Caco-2 (cell line): Measurements from ENCODE around the gene MYO7B. TPM values are rescaled to one million over a fixed set of nuclear protein-coding genes. Genes with fewer than 3 reads are reported as not detected.
A peak's percentile ranks its signal among the peaks of the same experiment; 100 is the strongest.

ENCODE experiments used
- BruUV-seq: library from RNA; stranded (reverse); fragments of 400-500 nt; replicated peaks from 2 replicates; lab custom pipeline; 2021; lab: Mats Ljungman, UMichigan
- CTCF ChIA-PET: fragments of 300-600 bp; sonication (Branson Sonifier 250); formaldehyde crosslinking; loops from one replicate; lab custom pipeline; 2022; ENCODE audit warnings: antibody characterized with exemption; lab: Charles Lee
- POLR2A ChIA-PET: fragments of 300-600 bp; sonication (Branson Sonifier 250); formaldehyde crosslinking; loops from one replicate; lab custom pipeline; 2022; ENCODE audit warnings: antibody characterized with exemption; lab: Charles Lee
- DNase-seq, 2 experiments: peaks; one replicate each; pipeline versions ENCODE4 v3.0.0 to v3.0.0-alpha.2; 2020 to 2022
- H3K27me3 ChIP-seq: replicated peaks from 2 replicates; pipeline ENCODE4 v1.6.0; 2011; ENCODE audit warnings: low read length; ENCODE audit not compliant: control insufficient read depth, insufficient read depth
- H3K36me3 ChIP-seq: 2 replicates; pipeline ENCODE4 v1.5.1; 2011; ENCODE audit warnings: low read length; ENCODE audit not compliant: control insufficient read depth, insufficient read depth
- H3K4me1 ChIP-seq: fragments of 250-450 bp; sonication (Bioruptor Pico); 2 replicates; pipeline ENCODE4 v1.5.1; 2020; ENCODE audit warnings: mild to moderate bottlenecking
- H3K4me3 ChIP-seq: 2 replicates; pipeline ENCODE4 v1.5.1; 2011; ENCODE audit warnings: low read depth, mild to moderate bottlenecking, control low read depth, low read length
- H3K9me3 ChIP-seq: fragments of 250-450 bp; sonication (Bioruptor Pico); 2 replicates; pipeline ENCODE4 v1.5.1; 2020; ENCODE audit warnings: mild to moderate bottlenecking, moderate library complexity
- H3K27ac Mint-ChIP-seq: one replicate; pipeline ENCODE4 v1.8.0; 2022; ENCODE audit warnings: mixed read lengths; ENCODE audit not compliant: unreplicated experiment
- H3K27me3 Mint-ChIP-seq: one replicate; pipeline ENCODE4 v1.8.0; 2022; ENCODE audit warnings: mixed read lengths; ENCODE audit not compliant: insufficient read depth, unreplicated experiment
- H3K36me3 Mint-ChIP-seq: one replicate; pipeline ENCODE4 v1.8.0; 2022; ENCODE audit warnings: mild to moderate bottlenecking, mixed read lengths; ENCODE audit not compliant: insufficient read depth, unreplicated experiment
- H3K4me1 Mint-ChIP-seq: one replicate; pipeline ENCODE4 v1.8.0; 2022; ENCODE audit warnings: low read depth, mixed read lengths; ENCODE audit not compliant: unreplicated experiment
- H3K4me3 Mint-ChIP-seq: one replicate; pipeline ENCODE4 v1.8.0; 2022; ENCODE audit warnings: mild to moderate bottlenecking, moderate library complexity, mixed read lengths; ENCODE audit not compliant: unreplicated experiment
- H3K9me3 Mint-ChIP-seq: one replicate; pipeline ENCODE4 v1.8.0; 2022; ENCODE audit warnings: mixed read lengths; ENCODE audit not compliant: unreplicated experiment
- intact Hi-C: fragments of 100-400 bp; cut with micrococcal nuclease; formaldehyde crosslinking; loops from one replicate; pipeline ENCODE4 v1.10.0; 2022; ENCODE audit not compliant: unreplicated experiment
- total RNA-seq: library from RNA; stranded (reverse); gene quantifications from 2 replicates; pipeline ENCODE4 v1.2.3, GENCODE V29; 2022
- TF ChIP-seq, protein P1 (sequence below), 2 experiments: fragments of 200-600 bp in 1 of 2; IDR thresholded peaks; 1 replicate in 1 of 2; 2 replicates in 1 of 2; pipeline versions ENCODE4 v1.5.1 to v1.8.0; 2011 to 2022; ENCODE audit warnings: antibody characterized with exemption in 1 of 2, control low read depth in 1 of 2, inconsistent platforms in 1 of 2, low read depth in 1 of 2, low read length in 1 of 2, mild to moderate bottlenecking in 1 of 2, moderate library complexity in 1 of 2; ENCODE audit not compliant: insufficient read depth in 1 of 2, severe bottlenecking in 1 of 2, unreplicated experiment in 1 of 2

Gene MYO7B
- total RNA-seq, 1 experiment from 2014 or later: 0.27 TPM

DNA sequence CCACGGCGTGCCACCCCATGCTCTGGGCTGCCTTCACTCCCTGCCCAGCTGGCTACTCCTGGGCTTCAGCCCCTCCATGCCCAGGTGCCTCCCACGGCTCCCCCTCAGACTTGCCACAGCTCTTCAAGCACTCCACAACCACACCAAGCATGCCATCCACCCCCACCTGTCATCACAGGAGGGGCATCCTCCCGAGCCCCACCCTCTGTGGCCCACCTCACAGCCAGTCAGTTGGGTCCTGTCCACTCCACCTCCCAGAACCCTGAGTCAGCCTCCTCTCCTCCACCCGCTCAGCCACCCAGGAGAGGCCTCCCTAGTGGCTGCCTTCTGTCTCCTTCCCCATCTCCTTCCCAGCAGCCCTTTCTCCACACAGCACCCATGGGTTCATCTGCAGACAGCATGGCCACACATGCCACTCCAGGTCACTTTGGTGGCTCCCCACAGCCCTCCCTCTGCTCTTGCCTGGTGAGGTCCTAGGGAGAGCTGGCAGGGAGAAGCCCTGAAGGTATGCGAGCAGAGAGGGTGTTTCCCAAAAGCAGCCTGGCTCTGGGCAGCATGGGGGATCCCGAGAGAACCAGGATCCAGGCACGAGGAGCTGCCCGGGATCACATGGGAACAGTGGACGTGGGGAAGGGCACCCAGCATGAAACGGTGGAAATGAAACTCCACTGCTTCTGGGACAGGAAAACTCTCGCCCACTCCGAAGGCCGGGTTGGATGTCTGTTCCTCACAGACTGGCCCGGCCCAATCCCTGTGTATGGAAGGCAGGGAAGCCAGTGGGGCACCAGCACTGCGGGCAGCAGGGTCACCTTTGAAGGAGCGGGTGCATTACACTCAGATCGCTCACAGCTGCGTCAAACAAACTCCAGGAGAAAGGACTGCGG, 137.1 kb downstream of the MYO7B start:
- Histone ChIP-seq H3K27me3 (peaks cover 1% of the 10 kb centered on the region; the same call in 1 of the 2 replicates), H3K36me3 (no peaks in the 10 kb centered on the region), H3K9me3 (0 out of 2 replicates have a peak, but pooled peaks cover 8% of the 10 kb centered on the region), H3K4me1 (peaks cover 6% of the 10 kb centered on the region; the same call in 1 of the 2 replicates), H3K4me3 (no peak overlapping the region)
- no TSS peak for BruUV-seq
- intact Hi-C loops: no loop called here
- ChIA-PET CTCF (interaction anchor here (0.8 kb wide), 1 partner anchor 28 kb away, joined by 3 read pairs; no protein-coding TSS in a partner anchor), POLR2A (no interaction called here)
- Mint-ChIP-seq H3K4me1 (no peaks in the 10 kb centered on the region), H3K36me3 (no peaks in the 10 kb centered on the region), H3K9me3 (no peaks in the 10 kb centered on the region), H3K27ac (peak overlapping the region; percentile 20), H3K27me3 (peaks cover 8% of the 10 kb centered on the region), H3K4me3 (no peak overlapping the region)
- no peak for DNase-seq
- TF ChIP-seq, protein P1, sequence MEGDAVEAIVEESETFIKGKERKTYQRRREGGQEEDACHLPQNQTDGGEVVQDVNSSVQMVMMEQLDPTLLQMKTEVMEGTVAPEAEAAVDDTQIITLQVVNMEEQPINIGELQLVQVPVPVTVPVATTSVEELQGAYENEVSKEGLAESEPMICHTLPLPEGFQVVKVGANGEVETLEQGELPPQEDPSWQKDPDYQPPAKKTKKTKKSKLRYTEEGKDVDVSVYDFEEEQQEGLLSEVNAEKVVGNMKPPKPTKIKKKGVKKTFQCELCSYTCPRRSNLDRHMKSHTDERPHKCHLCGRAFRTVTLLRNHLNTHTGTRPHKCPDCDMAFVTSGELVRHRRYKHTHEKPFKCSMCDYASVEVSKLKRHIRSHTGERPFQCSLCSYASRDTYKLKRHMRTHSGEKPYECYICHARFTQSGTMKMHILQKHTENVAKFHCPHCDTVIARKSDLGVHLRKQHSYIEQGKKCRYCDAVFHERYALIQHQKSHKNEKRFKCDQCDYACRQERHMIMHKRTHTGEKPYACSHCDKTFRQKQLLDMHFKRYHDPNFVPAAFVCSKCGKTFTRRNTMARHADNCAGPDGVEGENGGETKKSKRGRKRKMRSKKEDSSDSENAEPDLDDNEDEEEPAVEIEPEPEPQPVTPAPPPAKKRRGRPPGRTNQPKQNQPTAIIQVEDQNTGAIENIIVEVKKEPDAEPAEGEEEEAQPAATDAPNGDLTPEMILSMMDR (IDR thresholded peaks at IDR 0.05; ENCODE audit: insufficient read depth in 1 of 2, low read depth in 1 of 2, low read length in 1 of 2, severe bottlenecking in 1 of 2, unreplicated experiment in 1 of 2): no peak

DNA sequence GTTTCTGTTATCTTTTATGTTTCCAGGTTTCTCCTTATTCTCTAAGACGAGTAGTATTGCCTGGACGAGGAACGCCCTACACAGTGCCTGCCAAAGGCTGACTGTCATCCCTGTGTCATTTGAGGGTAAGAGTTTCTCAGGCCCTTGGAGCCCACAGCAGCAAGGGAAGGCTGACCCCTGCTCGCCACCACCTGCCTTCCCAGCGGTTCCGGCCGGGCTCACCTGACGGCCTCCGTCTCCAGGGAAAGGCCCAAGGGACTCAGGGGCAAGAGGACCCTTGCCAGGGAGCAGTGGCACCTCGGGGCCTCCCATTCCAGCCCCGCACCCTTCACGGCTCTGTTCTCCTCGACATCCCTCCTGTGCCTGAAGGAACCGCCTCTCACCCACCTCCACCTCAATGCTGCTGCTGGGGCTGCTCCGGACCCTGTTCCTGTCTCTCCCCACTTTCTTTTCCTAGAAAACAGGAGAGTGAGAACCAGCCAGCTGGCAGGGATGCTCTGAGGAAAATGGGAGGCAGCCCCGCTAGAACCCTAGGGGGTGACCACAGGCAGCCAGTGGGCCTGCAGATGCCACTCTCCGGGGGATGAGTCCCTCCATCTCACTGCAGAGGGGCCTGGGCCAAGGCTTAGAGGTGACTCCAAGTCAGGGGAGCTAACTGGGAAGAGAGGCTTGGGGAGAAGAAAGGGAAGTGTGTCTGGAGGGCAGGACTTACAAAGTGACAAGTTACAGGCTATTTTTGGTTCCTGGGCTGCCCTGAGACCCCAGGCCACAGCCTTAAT, 138.0 kb downstream of the MYO7B start:
- Histone ChIP-seq H3K9me3 (no peaks in the 10 kb centered on the region), H3K4me3 (no peak overlapping the region), H3K4me1 (peaks cover 6% of the 10 kb centered on the region; the same call in 1 of the 2 replicates), H3K27me3 (peaks cover 1% of the 10 kb centered on the region; the same call in 1 of the 2 replicates), H3K36me3 (no peaks in the 10 kb centered on the region)
- BruUV-seq: no TSS peak
- Mint-ChIP-seq H3K36me3 (no peaks in the 10 kb centered on the region), H3K4me3 (peak overlapping the region; percentile 83), H3K4me1 (no peaks in the 10 kb centered on the region), H3K9me3 (no peaks in the 10 kb centered on the region), H3K27me3 (peaks cover 8% of the 10 kb centered on the region), H3K27ac (no peak overlapping the region)
- intact Hi-C loops: no loop called here
- TF ChIP-seq, protein P1 (IDR thresholded peaks at IDR 0.05; ENCODE audit: insufficient read depth in 1 of 2, low read depth in 1 of 2, low read length in 1 of 2, severe bottlenecking in 1 of 2, unreplicated experiment in 1 of 2): no peak
- POLR2A ChIA-PET: interaction anchor here (0.9 to 2.0 kb wide), 2 partner anchors 27 to 29 kb away, joined by 3 to 11 read pairs; no protein-coding TSS in a partner anchor
- no peak for DNase-seq
- CTCF ChIA-PET: interaction anchor here (0.8 kb wide), 1 partner anchor 82 kb away, joined by 3 read pairs; no protein-coding TSS in a partner anchor
